Activated CD4-positive, alpha-beta T cell treated with anti-CD3 and anti-CD28 coated beads, Interleukin-2, amount 50 U/mL, for 1 hour (primary cell): ENCODE results near the gene EPS8L1.
"Not testable (repeated sequence)": the region's sequence is repeated elsewhere in the genome, so short reads cannot be mapped to it uniquely, and the experiment has no call there.

ENCODE experiments used
- DNase-seq: peaks from one replicate; pipeline ENCODE4 v3.0.0-alpha.2; 2020

The EPS8L1 gene

GRCh38 chr19:55096061-55096701 is 20.5 kb downstream of the EPS8L1 start:
- DNase-seq: no peak

GRCh38 chr19:55097864-55098715 is 22.4 kb downstream of the EPS8L1 start:
- DNase-seq: no peak

GRCh38 chr19:55098716-55099556 is 23.3 kb downstream of the EPS8L1 start:
- DNase-seq: no peak

GRCh38 chr19:55099557-55100506 is 24.2 kb downstream of the EPS8L1 start:
- DNase-seq: no peak

GRCh38 chr19:55101261-55101660 is 25.6 kb downstream of the EPS8L1 start:
- DNase-seq: no peak

DNA sequence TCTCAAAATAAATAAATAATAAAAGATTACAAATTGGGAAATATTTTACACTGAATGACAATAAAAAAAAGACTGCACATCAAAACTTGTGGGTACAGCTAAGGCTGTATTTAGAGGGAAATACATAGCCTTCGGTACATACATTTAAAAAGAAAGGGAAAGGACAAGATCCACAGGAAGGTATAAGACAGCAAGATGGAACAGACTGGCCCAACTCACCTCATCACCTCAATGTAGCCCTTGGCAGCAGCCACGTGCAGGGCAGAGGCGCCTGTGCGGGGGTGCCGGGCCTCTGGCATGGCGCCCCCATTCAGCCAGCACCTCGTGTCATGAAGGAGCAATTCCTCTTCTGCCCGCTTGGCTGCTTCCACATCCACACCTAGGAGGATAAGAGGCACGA is 27.5 kb downstream of the EPS8L1 start:
- no peak for DNase-seq

DNA sequence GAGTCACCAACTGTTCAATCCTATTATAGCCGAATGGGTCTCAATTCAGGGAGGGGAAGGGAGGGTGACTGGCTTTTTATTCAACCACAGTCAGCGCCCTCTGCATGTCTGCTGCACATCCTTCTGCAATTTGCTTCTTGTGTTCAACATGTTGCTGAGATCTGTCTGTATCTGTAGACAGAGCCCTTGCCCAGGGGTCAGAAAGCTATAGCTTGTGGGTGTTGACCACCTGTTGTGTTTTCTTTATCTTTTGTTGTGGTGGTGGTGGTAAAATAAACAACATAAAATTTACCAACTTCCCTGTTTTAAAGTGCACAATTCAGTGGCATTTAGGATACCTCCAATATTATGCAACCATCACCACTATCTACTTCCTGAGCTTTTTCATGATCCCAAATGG is 29.6 kb downstream of the EPS8L1 start:
- no peak for DNase-seq

- no peak for DNase-seq
These were observed 30.9 kb downstream of the EPS8L1 start for GRCh38 chr19:55106591-55106990.

DNA sequence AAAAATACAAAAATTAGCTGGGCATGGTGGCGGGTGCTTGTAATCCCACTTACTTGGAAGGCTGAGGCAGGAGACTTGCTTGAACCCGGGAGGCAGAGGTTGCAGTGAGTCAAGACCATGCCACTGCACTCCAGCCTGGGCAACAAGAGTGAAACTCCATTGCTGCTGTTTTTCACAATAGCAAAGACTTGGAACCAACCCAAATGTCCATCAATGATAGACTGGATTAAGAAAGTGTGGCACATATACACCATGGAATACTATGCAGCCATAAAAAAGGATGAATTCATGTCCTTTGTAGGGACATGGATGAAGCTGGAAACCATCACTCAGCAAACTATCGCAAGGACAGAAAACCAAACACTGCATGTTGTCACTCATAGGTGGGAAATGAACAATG is 31.6 kb downstream of the EPS8L1 start:
- DNase-seq: not testable (repeated sequence)

DNA sequence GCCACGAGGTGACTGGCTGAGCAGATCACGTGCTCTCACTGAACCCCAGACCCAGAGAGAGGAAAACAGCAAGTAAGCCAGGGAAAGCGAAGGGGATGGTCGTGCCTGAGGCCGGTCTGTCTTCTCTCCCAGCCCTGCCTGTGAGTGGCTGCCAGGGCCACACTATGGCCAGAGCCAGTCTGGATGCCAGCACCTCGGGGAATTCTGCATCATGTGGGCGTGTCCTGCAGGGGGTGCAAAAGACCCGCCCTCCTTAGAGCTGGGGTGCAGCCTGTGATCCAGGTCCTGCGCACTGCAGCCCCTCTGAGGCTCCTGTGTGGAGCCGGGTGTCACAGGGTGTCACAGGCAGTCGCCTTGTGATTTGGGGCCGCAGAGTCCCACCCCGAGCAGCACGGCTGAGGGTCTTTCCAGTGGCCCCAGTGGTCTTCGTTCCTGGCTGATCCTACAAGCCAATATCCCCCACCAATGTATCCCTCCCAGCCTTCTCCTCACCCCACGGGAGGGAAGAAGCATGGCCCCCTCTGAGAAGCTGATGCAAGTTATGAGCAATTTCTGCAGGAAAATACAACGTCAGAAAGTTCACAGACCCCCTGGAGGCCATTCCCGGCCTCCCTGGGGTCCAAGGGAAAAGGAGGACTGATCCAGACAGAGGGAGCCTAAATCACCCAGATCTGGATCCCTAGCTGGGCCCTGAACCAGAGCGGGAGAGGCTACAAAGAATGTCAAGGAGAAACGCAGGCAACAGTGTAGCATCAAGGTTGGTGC is 34.0 kb downstream of the EPS8L1 start:
- DNase-seq: no peak

GRCh38 chr19:55111238-55111831 is 35.7 kb downstream of the EPS8L1 start:
- DNase-seq: no peak

DNA sequence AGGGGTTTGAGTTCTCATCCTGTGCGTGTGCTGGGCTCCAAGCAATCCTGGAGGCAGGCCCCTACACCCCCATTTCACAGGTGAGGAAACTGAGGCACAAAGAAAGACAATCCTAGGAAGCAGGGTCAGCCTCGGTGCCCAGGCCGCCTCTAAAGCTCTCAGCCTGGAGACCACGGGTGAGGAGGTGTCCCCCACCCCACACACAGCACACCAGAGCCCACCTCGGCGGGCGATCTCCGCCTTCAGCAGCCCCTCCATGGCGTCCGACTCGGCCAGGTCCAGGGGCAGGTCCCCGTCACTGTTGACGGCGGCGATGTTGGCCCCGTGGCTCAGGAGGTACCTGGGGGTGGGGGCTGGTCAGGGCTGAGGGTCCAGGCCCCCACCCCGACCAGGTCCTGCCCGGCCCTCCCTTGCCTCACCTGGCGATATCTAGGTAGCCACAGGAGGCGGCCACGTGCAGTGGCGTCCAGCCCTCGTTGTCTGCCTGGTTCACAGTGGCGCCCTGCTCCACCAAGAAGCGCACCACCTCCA is 36.6 kb downstream of the EPS8L1 start:
- no peak for DNase-seq

DNA sequence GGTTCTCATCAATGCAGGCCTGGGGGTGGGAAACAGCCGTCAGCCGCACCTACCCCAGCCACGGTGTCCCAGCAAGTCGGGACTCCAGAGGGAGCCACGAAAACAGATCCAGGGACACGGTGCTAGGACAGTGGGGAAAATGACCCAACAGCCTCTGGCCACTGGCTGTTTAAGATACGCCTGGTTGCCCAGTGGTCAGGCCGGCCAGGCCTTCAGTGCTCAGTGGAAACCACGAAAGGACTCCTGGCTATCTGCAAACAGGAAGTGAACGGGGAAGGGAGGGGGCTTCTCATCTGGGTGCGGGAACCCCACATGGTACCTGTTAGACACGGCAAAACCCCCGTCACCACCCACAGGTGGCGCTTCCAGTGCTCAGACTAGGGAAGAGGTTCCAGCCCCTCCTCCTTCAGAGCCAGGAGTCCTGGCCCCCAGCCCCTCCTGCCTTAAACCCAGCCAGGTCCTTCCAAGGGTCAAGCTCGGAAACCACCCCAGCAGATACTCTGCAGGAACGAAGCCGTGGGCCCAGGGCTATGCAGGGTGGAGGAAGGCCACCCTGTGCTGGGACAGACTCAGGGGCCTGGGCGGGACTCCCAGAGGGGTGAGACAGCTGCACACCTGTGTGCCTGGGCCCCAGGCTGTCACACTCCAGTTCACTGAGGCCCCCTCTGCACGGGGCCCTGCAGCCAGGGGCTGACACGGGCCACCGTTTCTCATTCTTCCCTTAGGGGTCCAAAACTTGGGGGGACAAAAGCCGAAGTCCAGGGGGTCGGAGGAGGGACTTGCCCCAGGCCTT is 37.3 kb downstream of the EPS8L1 start:
- DNase-seq: no peak

DNA sequence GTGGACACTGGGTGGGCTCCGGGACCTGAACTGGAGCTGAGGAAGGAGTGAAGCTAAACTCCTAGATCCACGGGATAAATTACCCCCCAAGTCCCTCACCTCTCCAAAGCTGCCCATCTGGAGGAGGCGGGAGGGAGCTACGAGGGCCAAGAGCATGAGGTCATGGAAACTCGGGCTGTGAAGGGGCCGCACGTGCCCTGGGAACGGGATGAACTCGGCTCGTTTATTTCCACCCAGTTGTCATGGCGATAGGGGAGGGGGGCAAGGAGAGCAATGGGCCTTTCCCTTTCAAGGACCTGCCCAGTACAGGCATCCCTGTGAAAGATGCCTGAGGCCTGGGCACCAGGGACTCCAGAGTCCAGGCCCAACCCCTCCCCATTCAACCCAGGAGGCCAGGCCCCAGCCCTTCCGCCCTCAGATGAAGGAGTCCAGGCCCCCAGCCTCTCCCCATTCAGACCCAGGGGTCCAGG is 37.9 kb downstream of the EPS8L1 start:
- DNase-seq: no peak

DNA sequence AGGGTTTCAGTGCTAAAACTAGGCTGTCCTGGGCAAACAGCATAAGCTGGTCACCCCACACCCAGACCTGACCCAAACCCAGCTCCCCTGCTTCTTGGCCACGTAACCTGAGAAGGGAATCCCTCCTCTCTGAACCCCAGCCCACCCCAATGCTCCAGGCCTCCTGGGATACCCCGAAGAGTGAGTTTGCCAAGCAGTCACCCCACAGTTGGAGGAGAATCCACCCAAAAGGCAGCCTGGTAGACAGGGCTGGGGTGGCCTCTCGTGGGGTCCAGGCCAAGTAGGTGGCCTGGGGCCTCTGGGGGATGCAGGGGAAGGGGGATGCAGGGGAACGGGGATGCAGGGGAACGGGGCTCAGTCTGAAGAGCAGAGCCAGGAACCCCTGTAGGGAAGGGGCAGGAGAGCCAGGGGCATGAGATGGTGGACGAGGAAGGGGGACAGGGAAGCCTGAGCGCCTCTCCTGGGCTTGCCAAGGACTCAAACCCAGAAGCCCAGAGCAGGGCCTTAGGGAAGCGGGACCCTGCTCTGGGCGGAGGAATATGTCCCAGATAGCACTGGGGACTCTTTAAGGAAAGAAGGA is 39.0 kb downstream of the EPS8L1 start:
- no peak for DNase-seq

DNA sequence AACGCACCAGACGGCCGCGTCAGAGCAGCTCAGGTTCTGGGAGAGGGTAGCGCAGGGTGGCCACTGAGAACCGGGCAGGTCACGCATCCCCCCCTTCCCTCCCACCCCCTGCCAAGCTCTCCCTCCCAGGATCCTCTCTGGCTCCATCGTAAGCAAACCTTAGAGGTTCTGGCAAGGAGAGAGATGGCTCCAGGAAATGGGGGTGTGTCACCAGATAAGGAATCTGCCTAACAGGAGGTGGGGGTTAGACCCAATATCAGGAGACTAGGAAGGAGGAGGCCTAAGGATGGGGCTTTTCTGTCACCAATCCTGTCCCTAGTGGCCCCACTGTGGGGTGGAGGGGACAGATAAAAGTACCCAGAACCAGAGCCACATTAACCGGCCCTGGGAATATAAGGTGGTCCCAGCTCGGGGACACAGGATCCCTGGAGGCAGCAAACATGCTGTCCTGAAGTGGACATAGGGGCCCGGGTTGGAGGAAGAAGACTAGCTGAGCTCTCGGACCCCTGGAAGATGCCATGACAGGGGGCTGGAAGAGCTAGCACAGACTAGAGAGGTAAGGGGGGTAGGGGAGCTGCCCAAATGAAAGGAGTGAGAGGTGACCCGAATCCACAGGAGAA is 39.9 kb downstream of the EPS8L1 start:
- DNase-seq: no peak

GRCh38 chr19:55116232-55116858 is 40.7 kb downstream of the EPS8L1 start:
- DNase-seq: peak; percentile 40

- no peak for DNase-seq
These were observed 41.4 kb downstream of the EPS8L1 start, which contains the start of gene PPP1R12C for GRCh38 chr19:55116859-55117662. Gene PPP1R12C (minus strand): TSS chr19:55117637. CDS start chr19:55117543, 94 bp downstream.
